ENCODE results near the gene ABLIM1.

DNA sequence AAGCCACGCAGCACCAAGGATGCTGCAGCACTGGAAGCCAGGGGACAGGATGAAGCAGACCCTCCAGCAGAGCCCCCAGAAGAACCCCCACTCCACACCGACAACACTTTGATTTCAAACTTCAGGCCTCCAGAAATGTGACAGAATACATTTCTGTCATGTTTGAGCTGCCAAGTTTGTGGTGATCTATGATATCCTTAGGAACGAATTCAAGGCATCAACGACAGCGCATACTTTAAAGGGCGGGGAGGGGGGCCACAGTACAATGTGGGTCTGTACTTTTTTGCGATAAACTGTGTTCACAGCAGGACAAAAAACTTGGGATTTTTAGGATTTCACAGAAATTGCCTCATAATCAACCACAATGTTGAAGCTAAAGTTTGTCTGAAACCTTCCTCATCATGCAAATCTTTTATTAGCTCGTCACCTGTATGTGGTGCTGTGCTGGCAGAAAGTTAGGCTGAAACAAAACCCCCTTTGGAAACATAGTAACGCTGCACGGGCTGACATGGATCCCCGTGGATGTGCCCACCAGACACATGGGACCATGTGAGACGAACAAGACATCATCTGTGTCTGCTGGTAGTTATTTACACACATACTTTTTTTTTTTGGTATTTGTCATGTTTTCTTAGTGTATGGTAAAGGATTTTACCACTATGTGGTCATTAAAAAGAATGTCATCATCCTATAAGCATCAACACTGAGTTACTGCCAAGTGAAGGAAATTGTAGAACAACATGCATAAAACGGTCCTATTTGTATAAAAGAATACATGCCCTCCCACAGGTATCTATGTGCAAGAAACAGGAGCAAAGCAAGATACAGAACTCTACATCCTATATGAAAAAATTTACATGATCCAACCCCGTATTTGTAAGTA, 140.5 kb downstream of the ABLIM1 start:
- TF ChIP-seq POLR2A (IDR thresholded peaks at IDR 0.05) = no peak
- TF ChIP-seq, protein P1, sequence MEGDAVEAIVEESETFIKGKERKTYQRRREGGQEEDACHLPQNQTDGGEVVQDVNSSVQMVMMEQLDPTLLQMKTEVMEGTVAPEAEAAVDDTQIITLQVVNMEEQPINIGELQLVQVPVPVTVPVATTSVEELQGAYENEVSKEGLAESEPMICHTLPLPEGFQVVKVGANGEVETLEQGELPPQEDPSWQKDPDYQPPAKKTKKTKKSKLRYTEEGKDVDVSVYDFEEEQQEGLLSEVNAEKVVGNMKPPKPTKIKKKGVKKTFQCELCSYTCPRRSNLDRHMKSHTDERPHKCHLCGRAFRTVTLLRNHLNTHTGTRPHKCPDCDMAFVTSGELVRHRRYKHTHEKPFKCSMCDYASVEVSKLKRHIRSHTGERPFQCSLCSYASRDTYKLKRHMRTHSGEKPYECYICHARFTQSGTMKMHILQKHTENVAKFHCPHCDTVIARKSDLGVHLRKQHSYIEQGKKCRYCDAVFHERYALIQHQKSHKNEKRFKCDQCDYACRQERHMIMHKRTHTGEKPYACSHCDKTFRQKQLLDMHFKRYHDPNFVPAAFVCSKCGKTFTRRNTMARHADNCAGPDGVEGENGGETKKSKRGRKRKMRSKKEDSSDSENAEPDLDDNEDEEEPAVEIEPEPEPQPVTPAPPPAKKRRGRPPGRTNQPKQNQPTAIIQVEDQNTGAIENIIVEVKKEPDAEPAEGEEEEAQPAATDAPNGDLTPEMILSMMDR (IDR thresholded peaks at IDR 0.05) = no peak
